ENCODE results near the gene CDK14. TPM values are rescaled to one million over a fixed set of nuclear protein-coding genes. Genes with fewer than 3 reads are reported as not detected.

CDK14 gene
- total and polyA plus RNA-seq, 10 of the 15 experiments (the other 5 are each of a cell fraction or from before 2014, with no cell fraction given) = 6.5 to 61.3 (median 24.2) TPM

- DNase-seq (ENCODE audit: low read depth, low spot score) (no peak), FAIRE-seq (no peak), ATAC-seq (no peak)
- intact Hi-C loops (cut with micrococcal nuclease; ENCODE audit: unreplicated experiment) (no loop called here), in situ Hi-C loops (cut with MboI) (loop anchor here (25.0 kb wide), 1 partner anchor 1344 kb away; the partner anchor contains the start of gene GATAD1)
- Histone ChIP-seq H3K79me2 (ENCODE audit: control insufficient read depth, insufficient read depth, low read length) (no peaks in the 10 kb centered on the region), H3K27ac (ENCODE audit: control insufficient read depth, insufficient read depth) (no peak overlapping the region), H3K9ac (ENCODE audit: control insufficient read depth, insufficient read depth, low read length) (no peak overlapping the region), H3K27me3 (replicated peaks in 1 of 2; ENCODE audit: control insufficient read depth in 2 of 2, insufficient read depth in 2 of 2, low read length in 1 of 2) (no peaks in the 10 kb centered on the region), H3K4me1 (ENCODE audit: control insufficient read depth, insufficient read depth, low read length) (no peaks in the 10 kb centered on the region), H3K36me3 (ENCODE audit: control insufficient read depth in 2 of 2, insufficient read depth in 2 of 2, low read length in 1 of 2) (no peaks in the 10 kb centered on the region), H4K20me1 (ENCODE audit: control insufficient read depth, insufficient read depth) (no peaks in the 10 kb centered on the region), H3K4me3 (no peak overlapping the region), H3K4me2 (ENCODE audit: control insufficient read depth, insufficient read depth) (no peak overlapping the region), H2AFZ (ENCODE audit: control insufficient read depth, low read depth, low read length) (no peak overlapping the region), H3K9me3 (replicated peaks; ENCODE audit: control insufficient read depth, insufficient read depth, low read length) (no peaks in the 10 kb centered on the region)
- RAD21 ChIA-PET (ENCODE audit: unreplicated experiment) = no interaction called here
- 94% methylated on average over 3 of the region's 3 CpGs for WGBS (ENCODE audit: insufficient coverage, insufficient replicate concordance, low lambda C conversion rate, missing lambda C conversion rate)
- SMC1A ChIA-PET (ENCODE audit: uncharacterized antibody, unreplicated experiment) = interaction anchor here (0.6 kb wide), 1 partner anchor 767 kb away, joined by 3 read pairs; no protein-coding TSS in a partner anchor
- POLR2A ChIA-PET = no interaction called here
- CTCF ChIA-PET = no interaction called here
- no TSS peak for BruUV-seq (replicated peaks)
- TF ChIP-seq EP300 (IDR thresholded peaks at IDR 0.05; ENCODE audit: borderline replicate concordance in 1 of 2, control insufficient read depth in 1 of 2, low read depth in 2 of 2, low read length in 2 of 2) (no peak), SP1 (IDR thresholded peaks at IDR 0.05; ENCODE audit: low read depth, low read length) (no peak), CREM (IDR thresholded peaks at IDR 0.05; ENCODE audit: low read depth) (no peak), TARDBP (IDR thresholded peaks at IDR 0.05; ENCODE audit: borderline replicate concordance) (no peak), YBX1 (IDR thresholded peaks at IDR 0.05) (no peak), MYB (IDR thresholded peaks at IDR 0.05; ENCODE audit: borderline replicate concordance, low read depth, low read length) (no peak)
- TF ChIP-seq, protein P1, sequence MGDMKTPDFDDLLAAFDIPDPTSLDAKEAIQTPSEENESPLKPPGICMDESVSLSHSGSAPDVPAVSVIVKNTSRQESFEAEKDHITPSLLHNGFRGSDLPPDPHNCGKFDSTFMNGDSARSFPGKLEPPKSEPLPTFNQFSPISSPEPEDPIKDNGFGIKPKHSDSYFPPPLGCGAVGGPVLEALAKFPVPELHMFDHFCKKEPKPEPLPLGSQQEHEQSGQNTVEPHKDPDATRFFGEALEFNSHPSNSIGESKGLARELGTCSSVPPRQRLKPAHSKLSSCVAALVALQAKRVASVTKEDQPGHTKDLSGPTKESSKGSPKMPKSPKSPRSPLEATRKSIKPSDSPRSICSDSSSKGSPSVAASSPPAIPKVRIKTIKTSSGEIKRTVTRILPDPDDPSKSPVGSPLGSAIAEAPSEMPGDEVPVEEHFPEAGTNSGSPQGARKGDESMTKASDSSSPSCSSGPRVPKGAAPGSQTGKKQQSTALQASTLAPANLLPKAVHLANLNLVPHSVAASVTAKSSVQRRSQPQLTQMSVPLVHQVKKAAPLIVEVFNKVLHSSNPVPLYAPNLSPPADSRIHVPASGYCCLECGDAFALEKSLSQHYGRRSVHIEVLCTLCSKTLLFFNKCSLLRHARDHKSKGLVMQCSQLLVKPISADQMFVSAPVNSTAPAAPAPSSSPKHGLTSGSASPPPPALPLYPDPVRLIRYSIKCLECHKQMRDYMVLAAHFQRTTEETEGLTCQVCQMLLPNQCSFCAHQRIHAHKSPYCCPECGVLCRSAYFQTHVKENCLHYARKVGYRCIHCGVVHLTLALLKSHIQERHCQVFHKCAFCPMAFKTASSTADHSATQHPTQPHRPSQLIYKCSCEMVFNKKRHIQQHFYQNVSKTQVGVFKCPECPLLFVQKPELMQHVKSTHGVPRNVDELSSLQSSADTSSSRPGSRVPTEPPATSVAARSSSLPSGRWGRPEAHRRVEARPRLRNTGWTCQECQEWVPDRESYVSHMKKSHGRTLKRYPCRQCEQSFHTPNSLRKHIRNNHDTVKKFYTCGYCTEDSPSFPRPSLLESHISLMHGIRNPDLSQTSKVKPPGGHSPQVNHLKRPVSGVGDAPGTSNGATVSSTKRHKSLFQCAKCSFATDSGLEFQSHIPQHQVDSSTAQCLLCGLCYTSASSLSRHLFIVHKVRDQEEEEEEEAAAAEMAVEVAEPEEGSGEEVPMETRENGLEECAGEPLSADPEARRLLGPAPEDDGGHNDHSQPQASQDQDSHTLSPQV (IDR thresholded peaks at IDR 0.05) = no peak
Observed at GRCh38 chr7:91093181-91093580, 497.1 kb downstream of the CDK14 start.

Data from GM12878 (cell line).